Measurements from ENCODE around the gene IL13RA1. TPM values are rescaled to one million over a fixed set of nuclear protein-coding genes. Genes with fewer than 3 reads are reported as not detected.

The IL13RA1 gene
- total and polyA plus RNA-seq, 12 donors = 8.6 to 38.4 (median 13.1) TPM

GRCh38 chrX:118764122-118764521 lies 36.7 kb downstream of the IL13RA1 start:
- H3K27ac ChIP-seq = no peak overlapping the region
- WGBS, 2 donors = 82 to 86% methylated on average over 4 of the region's 4 CpGs
- intact Hi-C loops (cut with DNase I) = loop anchor here in 1 of 10 donors (5.0 kb wide), 1 partner anchor 43 kb away; no protein-coding TSS in a partner anchor
- H3K4me3 ChIP-seq = no peak overlapping the region
- no peaks in the 10 kb centered on the region for H3K4me1 ChIP-seq
- DNase-seq (no peak), ATAC-seq (no peak)
- H3K36me3 ChIP-seq = peaks cover 0 to 56% (median 0%) of the 10 kb centered on the region in 9 donors
- H3K27me3 ChIP-seq = peaks cover 0 to 7% (median 0%) of the 10 kb centered on the region in 7 donors
- no peak for TF ChIP-seq CTCF (IDR thresholded peaks at IDR 0.05)
- H3K9me3 ChIP-seq = no peaks in the 10 kb centered on the region

- intact Hi-C loops (cut with DNase I) = no loop called here
- Histone ChIP-seq H3K27ac (no peak overlapping the region), H3K27me3 (no peaks in the 10 kb centered on the region), H3K9me3 (no peaks in the 10 kb centered on the region), H3K4me3 (no peak overlapping the region), H3K36me3 (peaks cover 0 to 54% (median 0%) of the 10 kb centered on the region in 9 donors), H3K4me1 (no peaks in the 10 kb centered on the region)
- DNase-seq (no peak), ATAC-seq (peak in 1 of 8 donors; percentile 30)
- 99% methylated on average over 37 to 38 of the region's 38 CpGs for WGBS, 2 donors
- no peak for TF ChIP-seq CTCF (IDR thresholded peaks at IDR 0.05)
Measured at GRCh38 chrX:118770133-118770760, 42.8 kb downstream of the IL13RA1 start.

- Histone ChIP-seq H3K36me3 (peaks cover 0 to 54% (median 0%) of the 10 kb centered on the region in 9 donors), H3K4me1 (no peaks in the 10 kb centered on the region), H3K27me3 (no peaks in the 10 kb centered on the region), H3K27ac (no peak overlapping the region), H3K4me3 (no peak overlapping the region), H3K9me3 (no peaks in the 10 kb centered on the region)
- 95 to 96% methylated on average over 4 of the region's 4 CpGs for WGBS, 2 donors
- DNase-seq (no peak), ATAC-seq (no peak)
- intact Hi-C loops (cut with DNase I) = no loop called here
- TF ChIP-seq CTCF (IDR thresholded peaks at IDR 0.05) = no peak
Measured at GRCh38 chrX:118772051-118772450, 44.6 kb downstream of the IL13RA1 start.

- H3K4me3 ChIP-seq = no peak overlapping the region
- peaks cover 0 to 48% (median 0%) of the 10 kb centered on the region in 9 donors for H3K36me3 ChIP-seq
- no peak for TF ChIP-seq CTCF (IDR thresholded peaks at IDR 0.05)
- intact Hi-C loops (cut with DNase I) = no loop called here
- no peaks in the 10 kb centered on the region for H3K9me3 ChIP-seq
- no peak for ATAC-seq
- H3K4me1 ChIP-seq = no peaks in the 10 kb centered on the region
- H3K27me3 ChIP-seq = no peaks in the 10 kb centered on the region
- no peak for DNase-seq
- H3K27ac ChIP-seq = no peak overlapping the region
- WGBS, 2 donors = 97 to 100% methylated on average over 5 of the region's 5 CpGs
Measured at GRCh38 chrX:118773782-118774181, 46.4 kb downstream of the IL13RA1 start.
